Endodermal cell (in vitro differentiated cells): ENCODE results near the gene HYAL2. TPM values are rescaled to one million over a fixed set of nuclear protein-coding genes. Genes with fewer than 3 reads are reported as not detected.
"Not testable (repeated sequence)": the region's sequence is repeated elsewhere in the genome, so short reads cannot be mapped to it uniquely, and the experiment has no call there.

Experiments used
- DNase-seq: peaks from one replicate; pipeline ENCODE4 v3.0.0-alpha.2; 2017
- H3K27ac ChIP-seq: 2 replicates; pipeline ENCODE4 v1.5.1; 2013; ENCODE audit warnings: mild to moderate bottlenecking, low read depth, low read length, moderate library complexity
- H3K27me3 ChIP-seq: 2 replicates; pipeline ENCODE4 v1.6.1; 2013; ENCODE audit warnings: mild to moderate bottlenecking, low read length, moderate library complexity; ENCODE audit not compliant: insufficient read depth, control insufficient read depth, poor library complexity, severe bottlenecking
- H3K36me3 ChIP-seq: 2 replicates; pipeline ENCODE4 v1.7.0; 2013; ENCODE audit warnings: mild to moderate bottlenecking, low read length, moderate library complexity; ENCODE audit not compliant: control insufficient read depth, insufficient read depth
- H3K4me1 ChIP-seq: one replicate; pipeline ENCODE4 v1.7.0; 2013; ENCODE audit warnings: low read length; ENCODE audit not compliant: control insufficient read depth, insufficient read depth
- H3K4me3 ChIP-seq: 2 replicates; pipeline ENCODE4 v1.5.1; 2013; ENCODE audit warnings: mild to moderate bottlenecking, low read length, moderate library complexity
- H3K9ac ChIP-seq: 2 replicates; pipeline ENCODE4 v1.6.1; 2013; ENCODE audit warnings: mild to moderate bottlenecking, low read length, moderate library complexity; ENCODE audit not compliant: poor library complexity, severe bottlenecking; ENCODE audit errors: extremely low read depth
- H3K9me3 ChIP-seq: 2 replicates; pipeline ENCODE4 v1.6.1; 2013; ENCODE audit warnings: mild to moderate bottlenecking, low read length, moderate library complexity; ENCODE audit not compliant: control insufficient read depth
- H3K27ac Mint-ChIP-seq: 2 replicates; pipeline ENCODE4 v1.8.0; 2020; ENCODE audit warnings: mixed read lengths
- H3K27me3 Mint-ChIP-seq: 2 replicates; pipeline ENCODE4 v1.8.0; 2021; ENCODE audit warnings: mild to moderate bottlenecking, mixed read lengths; ENCODE audit not compliant: insufficient read depth
- H3K36me3 Mint-ChIP-seq: 2 replicates; pipeline ENCODE4 v1.8.0; 2020; ENCODE audit warnings: low read depth, mixed read lengths
- H3K4me1 Mint-ChIP-seq: 2 replicates; pipeline ENCODE4 v1.8.0; 2020; ENCODE audit warnings: mixed read lengths
- H3K4me3 Mint-ChIP-seq: 2 replicates; pipeline ENCODE4 v1.8.0; 2020; ENCODE audit warnings: mild to moderate bottlenecking, moderate library complexity, mixed read lengths
- H3K9me3 Mint-ChIP-seq: 2 replicates; pipeline ENCODE4 v1.8.0; 2020; ENCODE audit warnings: mild to moderate bottlenecking, mixed read lengths
- CTCF ChIP-seq: fragments of 200-600 bp; sonication (generic); conservative IDR thresholded peaks from 2 replicates; pipeline ENCODE4 v1.5.0; 2021; ENCODE audit warnings: antibody characterized with exemption, mild to moderate bottlenecking
- WGBS, 2 experiments: methylation state at CpG; one replicate each; pipeline versions ENCODE4 v1.1.5 to v1.1.7; 2013; ENCODE audit warnings: missing lambda C conversion rate in 2 of 2, mixed read lengths in 1 of 2; ENCODE audit not compliant: insufficient coverage in 1 of 2, insufficient read length in 1 of 2; 5-methylcytosine and 5-hydroxymethylcytosine counted together
- total RNA-seq, 2 donors: library from RNA; stranded (reverse); fragmentation: NEBNext Ultra II Directional in 1 of 2; extraction: Animal tissue kit (Norgen Biotek cat#: 25700) in 1 of 2; gene quantifications; 2 replicates in 1 of 2; 3 replicates in 1 of 2; pipeline ENCODE4 v1.2.1, GENCODE V29; 2021

HYAL2 gene
- total RNA-seq, 2 donors from 2014 or later, result 55.3 to 61.1 TPM

GRCh38 chr3:50273689-50274065 is 48.9 kb downstream of the HYAL2 start:
- no peak overlapping the region for H3K4me3 Mint-ChIP-seq
- no peak for TF ChIP-seq CTCF
- H3K36me3 ChIP-seq, result no peaks in the 10 kb centered on the region
- WGBS, 2 experiments, result 75 to 82% methylated on average over 17 to 30 of the region's 31 CpGs
- no peak overlapping the region for H3K27ac ChIP-seq
- H3K4me3 ChIP-seq, result no peak overlapping the region
- peaks cover 65% of the 10 kb centered on the region for H3K27me3 Mint-ChIP-seq
- H3K4me1 ChIP-seq, result peaks cover 3% of the 10 kb centered on the region
- H3K4me1 Mint-ChIP-seq, result peaks cover 15% of the 10 kb centered on the region
- H3K9me3 Mint-ChIP-seq, result peaks cover 7% of the 10 kb centered on the region
- no peak for DNase-seq
- H3K27ac Mint-ChIP-seq, result no peak overlapping the region
- no peak overlapping the region for H3K9ac ChIP-seq
- H3K27me3 ChIP-seq, result peaks cover 39% of the 10 kb centered on the region
- no peaks in the 10 kb centered on the region for H3K9me3 ChIP-seq
- no peaks in the 10 kb centered on the region for H3K36me3 Mint-ChIP-seq

- peaks cover 15% of the 10 kb centered on the region for H3K4me1 Mint-ChIP-seq
- WGBS, 2 experiments, result 13 to 20% methylated on average over 12 to 60 of the region's 61 CpGs
- H3K9ac ChIP-seq, result no peak overlapping the region
These were observed 49.4 kb downstream of the HYAL2 start for GRCh38 chr3:50272911-50273688.

GRCh38 chr3:50272538-50272910 is 50.0 kb downstream of the HYAL2 start:
- not testable (repeated sequence) for H3K36me3 Mint-ChIP-seq, DNase-seq, H3K27ac ChIP-seq, H3K4me3 Mint-ChIP-seq, H3K9me3 Mint-ChIP-seq, H3K27ac Mint-ChIP-seq, H3K36me3 ChIP-seq, H3K9ac ChIP-seq, H3K9me3 ChIP-seq, H3K4me3 ChIP-seq, H3K4me1 ChIP-seq
- peaks cover 56% of the 10 kb centered on the region for H3K27me3 Mint-ChIP-seq
- 92 to 93% methylated on average over 3 to 6 of the region's 10 CpGs for WGBS, 2 experiments
- peaks cover 39% of the 10 kb centered on the region for H3K27me3 ChIP-seq
- H3K4me1 Mint-ChIP-seq, result peaks cover 19% of the 10 kb centered on the region

More at GRCh38 chr3:50272911-50273688, 49.4 kb downstream of the HYAL2 start:
- Mint-ChIP-seq H3K27ac (no peak overlapping the region), H3K27me3 (peaks cover 61% of the 10 kb centered on the region), H3K36me3 (no peaks in the 10 kb centered on the region), H3K9me3 (peaks cover 7% of the 10 kb centered on the region), H3K4me3 (peak overlapping the region; percentile 38)
- Histone ChIP-seq H3K4me1 (peaks cover 3% of the 10 kb centered on the region), H3K27ac (no peak overlapping the region), H3K27me3 (peaks cover 39% of the 10 kb centered on the region), H3K9me3 (no peaks in the 10 kb centered on the region), H3K4me3 (no peak overlapping the region), H3K36me3 (no peaks in the 10 kb centered on the region)
- TF ChIP-seq CTCF, result peak; percentile 99
- peak; percentile 97 for DNase-seq
